ENCODE data around the gene MSI2.

DNA sequence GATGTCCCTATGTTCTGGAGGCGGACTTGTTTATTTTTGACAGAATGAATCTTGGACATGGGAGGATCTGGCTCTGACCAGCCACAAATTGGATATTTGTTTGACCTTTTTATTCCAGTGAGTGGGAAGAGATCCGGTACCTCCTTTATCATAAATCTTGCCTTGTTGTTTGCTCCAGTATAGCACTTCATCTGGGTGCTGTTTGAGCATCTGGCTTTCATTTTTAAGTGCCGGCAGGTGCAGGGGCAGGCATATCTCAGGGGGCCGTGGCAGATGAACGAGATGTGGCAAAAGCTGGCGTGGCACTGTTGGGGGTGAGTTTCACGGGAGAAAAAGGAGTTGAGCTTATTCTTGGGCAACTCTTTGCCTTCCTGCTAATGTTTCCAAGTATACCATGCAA is 37.8 kb downstream of the MSI2 start:
- TF ChIP-seq, protein P1, sequence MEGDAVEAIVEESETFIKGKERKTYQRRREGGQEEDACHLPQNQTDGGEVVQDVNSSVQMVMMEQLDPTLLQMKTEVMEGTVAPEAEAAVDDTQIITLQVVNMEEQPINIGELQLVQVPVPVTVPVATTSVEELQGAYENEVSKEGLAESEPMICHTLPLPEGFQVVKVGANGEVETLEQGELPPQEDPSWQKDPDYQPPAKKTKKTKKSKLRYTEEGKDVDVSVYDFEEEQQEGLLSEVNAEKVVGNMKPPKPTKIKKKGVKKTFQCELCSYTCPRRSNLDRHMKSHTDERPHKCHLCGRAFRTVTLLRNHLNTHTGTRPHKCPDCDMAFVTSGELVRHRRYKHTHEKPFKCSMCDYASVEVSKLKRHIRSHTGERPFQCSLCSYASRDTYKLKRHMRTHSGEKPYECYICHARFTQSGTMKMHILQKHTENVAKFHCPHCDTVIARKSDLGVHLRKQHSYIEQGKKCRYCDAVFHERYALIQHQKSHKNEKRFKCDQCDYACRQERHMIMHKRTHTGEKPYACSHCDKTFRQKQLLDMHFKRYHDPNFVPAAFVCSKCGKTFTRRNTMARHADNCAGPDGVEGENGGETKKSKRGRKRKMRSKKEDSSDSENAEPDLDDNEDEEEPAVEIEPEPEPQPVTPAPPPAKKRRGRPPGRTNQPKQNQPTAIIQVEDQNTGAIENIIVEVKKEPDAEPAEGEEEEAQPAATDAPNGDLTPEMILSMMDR (IDR thresholded peaks at IDR 0.05), result no peak
- no peak for TF ChIP-seq POLR2A (IDR thresholded peaks at IDR 0.05)
